Measurements from ENCODE around the gene DNAL1.

- TF ChIP-seq ATF1 (CRISPR knock-in tag; IDR thresholded peaks at IDR 0.05) (no peak), SP1 (CRISPR knock-in tag; conservative IDR thresholded peaks at IDR 0.05) (no peak), STAT6 (CRISPR knock-in tag; conservative IDR thresholded peaks at IDR 0.05; ENCODE audit: low read depth) (no peak), RORB (CRISPR knock-in tag; IDR thresholded peaks at IDR 0.05) (no peak), CTCF (IDR thresholded peaks at IDR 0.05) (no peak), NR1H2 (CRISPR knock-in tag; IDR thresholded peaks at IDR 0.05) (no peak)
Measured at GRCh38 chr14:73717711-73718417, 73.1 kb downstream of the DNAL1 start.
